Liver (tissue), 3 donors: ENCODE data around the gene CTSW.

Experiments
- CTCF ChIP-seq: fragments of 150-350 bp; IDR thresholded peaks from 2 replicates; pipeline ENCODE4 v1.5.1; 2017; ENCODE audit warnings: improper control_type of control experiment, low read depth, low read length; ENCODE audit not compliant: missing input control
- FOXA1 ChIP-seq: IDR thresholded peaks from 2 replicates; pipeline ENCODE4 v1.6.1; 2016; ENCODE audit warnings: antibody characterized with exemption
- JUND ChIP-seq, 2 donors: IDR thresholded peaks; 2 replicates each; pipeline ENCODE4 v1.6.1; 2016; ENCODE audit warnings: antibody characterized with exemption in 2 of 2
- NR2F2 ChIP-seq: IDR thresholded peaks from 2 replicates; pipeline ENCODE4 v1.6.1; 2016; ENCODE audit warnings: antibody characterized with exemption
- RAD21 ChIP-seq, 2 donors: IDR thresholded peaks; 2 replicates each; pipeline ENCODE4 v1.6.1; 2016; ENCODE audit warnings: antibody characterized with exemption in 2 of 2, mild to moderate bottlenecking in 2 of 2
- RXRA ChIP-seq, 2 donors: IDR thresholded peaks; 2 replicates each; pipeline ENCODE4 v1.6.1; 2017 to 2018; ENCODE audit warnings: antibody characterized with exemption in 2 of 2, mild to moderate bottlenecking in 1 of 2
- SP1 ChIP-seq: IDR thresholded peaks from 2 replicates; pipeline ENCODE4 v1.6.1; 2018; ENCODE audit warnings: antibody characterized with exemption, mild to moderate bottlenecking
- TAF1 ChIP-seq: conservative IDR thresholded peaks from 2 replicates; pipeline ENCODE4 v1.6.1; 2016; ENCODE audit warnings: antibody characterized with exemption, mild to moderate bottlenecking
- YY1 ChIP-seq: IDR thresholded peaks from 2 replicates; pipeline ENCODE4 v1.6.1; 2016; ENCODE audit warnings: antibody characterized with exemption, mild to moderate bottlenecking
- TF ChIP-seq, protein P1 (sequence below): IDR thresholded peaks from 2 replicates; pipeline ENCODE4 v1.6.1; 2016; ENCODE audit warnings: antibody characterized with exemption
- donor health status: healthy.
- donor health status: healthy.

DNA sequence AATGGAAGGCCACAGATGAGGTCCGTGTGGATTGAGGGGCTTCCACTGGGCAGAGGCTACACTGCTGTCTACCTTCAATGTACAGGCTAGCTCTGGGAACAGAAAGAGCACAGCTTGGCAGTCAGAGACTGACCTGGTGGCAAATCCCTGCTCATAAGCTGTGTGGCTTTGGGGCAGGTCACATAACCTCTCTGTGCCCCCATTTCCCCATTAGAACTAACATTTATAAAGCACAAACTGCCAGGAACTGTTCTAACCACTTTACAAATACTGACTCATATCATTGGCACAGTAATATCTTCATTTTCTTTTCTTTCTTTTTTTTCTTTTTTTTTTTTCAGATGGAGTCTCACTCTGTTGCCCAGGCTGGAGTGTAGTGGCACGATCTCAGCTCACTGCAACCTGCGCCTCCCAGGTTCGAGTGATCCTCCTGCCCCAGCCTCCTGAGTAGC lies 17.4 kb downstream of the CTSW start:
- TF ChIP-seq CTCF (no peak), JUND (IDR thresholded peaks at IDR 0.05) (no peak), RAD21 (IDR thresholded peaks at IDR 0.05) (no peak), YY1 (no peak), RXRA (IDR thresholded peaks at IDR 0.05) (no peak), SP1 (no peak), TAF1 (no peak), NR2F2 (no peak), FOXA1 (no peak)
- TF ChIP-seq, protein P1, sequence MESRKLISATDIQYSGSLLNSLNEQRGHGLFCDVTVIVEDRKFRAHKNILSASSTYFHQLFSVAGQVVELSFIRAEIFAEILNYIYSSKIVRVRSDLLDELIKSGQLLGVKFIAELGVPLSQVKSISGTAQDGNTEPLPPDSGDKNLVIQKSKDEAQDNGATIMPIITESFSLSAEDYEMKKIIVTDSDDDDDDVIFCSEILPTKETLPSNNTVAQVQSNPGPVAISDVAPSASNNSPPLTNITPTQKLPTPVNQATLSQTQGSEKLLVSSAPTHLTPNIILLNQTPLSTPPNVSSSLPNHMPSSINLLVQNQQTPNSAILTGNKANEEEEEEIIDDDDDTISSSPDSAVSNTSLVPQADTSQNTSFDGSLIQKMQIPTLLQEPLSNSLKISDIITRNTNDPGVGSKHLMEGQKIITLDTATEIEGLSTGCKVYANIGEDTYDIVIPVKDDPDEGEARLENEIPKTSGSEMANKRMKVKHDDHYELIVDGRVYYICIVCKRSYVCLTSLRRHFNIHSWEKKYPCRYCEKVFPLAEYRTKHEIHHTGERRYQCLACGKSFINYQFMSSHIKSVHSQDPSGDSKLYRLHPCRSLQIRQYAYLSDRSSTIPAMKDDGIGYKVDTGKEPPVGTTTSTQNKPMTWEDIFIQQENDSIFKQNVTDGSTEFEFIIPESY = no peak
